CD4-positive, alpha-beta T cell (primary cell): Measurements from ENCODE around the gene TLR7. TPM values are rescaled to one million over a fixed set of nuclear protein-coding genes. Genes with fewer than 3 reads are reported as not detected.
A peak's percentile ranks its signal among the peaks of the same experiment; 100 is the strongest.

Source experiments
- ATAC-seq: fragments of 200-7000 bp; cut with Tn5 transposase; one replicate; pipeline ENCODE4 v1.10.0; 2022; ENCODE audit warnings: mild to moderate bottlenecking; ENCODE audit not compliant: poor library complexity
- CTCF ChIA-PET: fragments of 350-600 bp; sonication (Branson Sonifier 250); formaldehyde crosslinking; loops from one replicate; lab custom pipeline; 2021; ENCODE audit warnings: antibody characterized with exemption, inconsistent platforms; lab: Charles Lee
- POLR2A ChIA-PET: fragments of 350-600 bp; sonication (Branson Sonifier 250); formaldehyde crosslinking; loops from one replicate; lab custom pipeline; 2021; ENCODE audit warnings: antibody characterized with exemption, inconsistent platforms; lab: Charles Lee
- DNase-seq, 14 experiments: peaks; one replicate each; pipeline ENCODE4 v3.0.0-alpha.2; 2013 to 2020; ENCODE audit warnings: mixed read lengths in 2 of 14
- H3K27ac ChIP-seq, 2 donors: one replicate each; pipeline versions ENCODE4 v1.5.1 to v1.7.0; 2013; ENCODE audit warnings: low read length in 2 of 2, low read depth in 1 of 2, mild to moderate bottlenecking in 1 of 2
- H3K27me3 ChIP-seq, 2 experiments: 1 replicate in 1 of 2; 2 replicates in 1 of 2; pipeline versions ENCODE4 v1.6.1 to v1.7.0; 2013; ENCODE audit warnings: low read length in 2 of 2, control low read depth in 1 of 2, mild to moderate bottlenecking in 1 of 2, moderate library complexity in 1 of 2; ENCODE audit not compliant: insufficient read depth in 2 of 2, control insufficient read depth in 1 of 2
- H3K36me3 ChIP-seq: one replicate; pipeline ENCODE4 v1.6.1; 2013; ENCODE audit warnings: low read length, control low read depth; ENCODE audit not compliant: insufficient read depth
- H3K4me1 ChIP-seq: one replicate; pipeline ENCODE4 v1.6.1; 2013; ENCODE audit warnings: low read length, control low read depth; ENCODE audit not compliant: insufficient read depth
- H3K4me3 ChIP-seq: one replicate; pipeline ENCODE4 v1.5.1; 2013; ENCODE audit warnings: mild to moderate bottlenecking, low read length, moderate library complexity
- H3K9me3 ChIP-seq, 2 experiments: 1 replicate in 1 of 2; 2 replicates in 1 of 2; pipeline versions ENCODE4 v1.6.1 to v1.7.0; 2013; ENCODE audit warnings: low read length in 2 of 2, mild to moderate bottlenecking in 2 of 2, control low read depth in 1 of 2, moderate library complexity in 1 of 2; ENCODE audit not compliant: control insufficient read depth in 1 of 2, insufficient read depth in 1 of 2
- H3K27ac Mint-ChIP-seq: one replicate; pipeline ENCODE4 v1.8.0; 2020; ENCODE audit warnings: mixed read lengths
- H3K27me3 Mint-ChIP-seq: one replicate; pipeline ENCODE4 v1.8.0; 2021; ENCODE audit warnings: mixed read lengths
- H3K36me3 Mint-ChIP-seq: one replicate; pipeline ENCODE4 v1.8.0; 2021; ENCODE audit warnings: low read depth, mixed read lengths
- H3K4me1 Mint-ChIP-seq: one replicate; pipeline ENCODE4 v1.8.0; 2021; ENCODE audit warnings: low read depth, mixed read lengths
- H3K4me3 Mint-ChIP-seq: one replicate; pipeline ENCODE4 v1.8.0; 2020; ENCODE audit warnings: mild to moderate bottlenecking, mixed read lengths
- H3K9me3 Mint-ChIP-seq: one replicate; pipeline ENCODE4 v1.8.0; 2020; ENCODE audit warnings: mixed read lengths
- intact Hi-C, 2 experiments: fragments of 100-400 bp; cut with DNase I in 1 of 2; cut with micrococcal nuclease in 1 of 2; formaldehyde crosslinking; loops; one replicate each; pipeline versions ENCODE4 v1.15.1 to v1.9.0; 2023 to 2025; cut with DNase I, micrococcal nuclease
- total RNA-seq, 174 experiments: library from RNA in 2 of 174; stranded (reverse) in 2 of 174; gene quantifications; one replicate each; pipeline ENCODE4 v1.2.3 and lab custom pipeline; 2021 to 2026
- TF ChIP-seq, protein P1 (sequence below): fragments of 200-600 bp; IDR thresholded peaks from one replicate; pipeline ENCODE4 v1.8.0; 2022; ENCODE audit warnings: antibody characterized with exemption, mild to moderate bottlenecking

Gene TLR7
- total RNA-seq, 2 experiments from 2014 or later = 0.06 TPM; not detected in 1

DNA sequence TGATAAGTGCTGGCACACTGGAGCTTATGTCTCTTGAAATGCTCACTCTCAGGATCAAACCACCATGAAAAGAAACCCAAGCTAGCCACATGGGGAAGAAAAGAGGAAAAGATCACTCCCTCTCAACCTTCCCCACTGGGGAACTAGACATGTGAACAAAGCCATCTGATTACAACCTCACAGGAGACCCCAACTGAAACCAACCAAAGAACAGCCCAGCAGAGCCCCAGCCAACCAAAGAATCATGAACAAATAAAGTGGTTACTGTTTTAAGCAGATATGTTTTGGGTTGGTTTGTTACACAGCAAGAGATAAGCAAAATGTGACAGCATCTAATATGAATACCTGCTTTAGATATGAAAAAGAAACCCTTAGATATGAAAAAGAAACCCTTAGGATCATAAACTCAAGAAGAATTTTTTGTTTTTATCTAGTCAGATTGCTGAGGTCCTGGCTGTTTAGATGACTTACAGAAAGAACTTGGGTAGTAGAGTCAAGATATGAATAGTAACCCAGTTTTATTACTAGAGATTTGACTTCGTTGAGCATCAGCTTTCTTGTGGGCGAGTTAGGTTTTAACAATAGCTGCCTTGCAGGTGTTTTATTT lies 23.7 kb upstream of the TLR7 start:
- H3K36me3 ChIP-seq = no peaks in the 10 kb centered on the region
- Mint-ChIP-seq H3K4me1 (peaks cover 15% of the 10 kb centered on the region), H3K36me3 (no peaks in the 10 kb centered on the region), H3K27ac (peak overlapping the region; percentile 80), H3K4me3 (peak overlapping the region; percentile 81), H3K9me3 (no peaks in the 10 kb centered on the region), H3K27me3 (no peaks in the 10 kb centered on the region)
- no peak overlapping the region for H3K4me3 ChIP-seq
- no peak for ATAC-seq
- no peak for DNase-seq
- H3K27me3 ChIP-seq = no peaks in the 10 kb centered on the region
- CTCF ChIA-PET = interaction anchor here (1.1 kb wide), 1 partner anchor 20 kb away, joined by 3 read pairs; no protein-coding TSS in a partner anchor
- intact Hi-C loops = no loop called here
- no peaks in the 10 kb centered on the region for H3K4me1 ChIP-seq
- no peaks in the 10 kb centered on the region for H3K9me3 ChIP-seq
- TF ChIP-seq, protein P1, sequence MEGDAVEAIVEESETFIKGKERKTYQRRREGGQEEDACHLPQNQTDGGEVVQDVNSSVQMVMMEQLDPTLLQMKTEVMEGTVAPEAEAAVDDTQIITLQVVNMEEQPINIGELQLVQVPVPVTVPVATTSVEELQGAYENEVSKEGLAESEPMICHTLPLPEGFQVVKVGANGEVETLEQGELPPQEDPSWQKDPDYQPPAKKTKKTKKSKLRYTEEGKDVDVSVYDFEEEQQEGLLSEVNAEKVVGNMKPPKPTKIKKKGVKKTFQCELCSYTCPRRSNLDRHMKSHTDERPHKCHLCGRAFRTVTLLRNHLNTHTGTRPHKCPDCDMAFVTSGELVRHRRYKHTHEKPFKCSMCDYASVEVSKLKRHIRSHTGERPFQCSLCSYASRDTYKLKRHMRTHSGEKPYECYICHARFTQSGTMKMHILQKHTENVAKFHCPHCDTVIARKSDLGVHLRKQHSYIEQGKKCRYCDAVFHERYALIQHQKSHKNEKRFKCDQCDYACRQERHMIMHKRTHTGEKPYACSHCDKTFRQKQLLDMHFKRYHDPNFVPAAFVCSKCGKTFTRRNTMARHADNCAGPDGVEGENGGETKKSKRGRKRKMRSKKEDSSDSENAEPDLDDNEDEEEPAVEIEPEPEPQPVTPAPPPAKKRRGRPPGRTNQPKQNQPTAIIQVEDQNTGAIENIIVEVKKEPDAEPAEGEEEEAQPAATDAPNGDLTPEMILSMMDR = no peak
- no peak overlapping the region for H3K27ac ChIP-seq
- POLR2A ChIA-PET = no interaction called here

DNA sequence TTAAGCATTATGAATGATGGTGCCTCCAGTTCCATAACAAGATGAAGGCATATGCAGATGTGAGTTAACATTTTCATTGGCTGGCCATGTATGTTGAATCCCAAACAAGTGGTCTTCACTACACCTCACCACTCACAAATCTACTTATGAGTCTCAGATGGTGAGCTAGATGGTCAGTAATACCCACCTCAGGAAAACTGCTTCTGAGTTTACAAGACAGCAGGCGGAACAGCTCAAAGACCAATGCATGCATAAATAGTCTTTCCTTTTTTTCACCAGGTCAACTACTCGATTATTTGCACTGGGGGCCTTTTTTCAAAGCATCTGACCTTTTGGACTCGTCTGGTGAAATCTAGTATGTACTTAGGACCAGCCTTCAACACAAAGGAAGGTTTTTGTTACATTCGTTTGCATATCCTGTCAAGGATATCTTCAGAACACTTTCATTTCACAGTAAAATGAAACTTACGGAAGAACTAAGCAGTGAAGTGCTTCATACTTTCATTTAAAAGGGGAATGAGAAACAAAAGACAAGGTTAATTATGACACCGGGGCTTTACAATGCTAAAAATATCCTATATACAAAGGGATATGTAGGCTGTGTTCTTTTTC lies 23.1 kb upstream of the TLR7 start:
- Histone ChIP-seq H3K4me1 (no peaks in the 10 kb centered on the region), H3K27me3 (no peaks in the 10 kb centered on the region), H3K27ac (peak overlapping the region in 1 of 2 donors; percentile 24), H3K4me3 (peak overlapping the region; percentile 39), H3K36me3 (no peaks in the 10 kb centered on the region), H3K9me3 (no peaks in the 10 kb centered on the region)
- ChIA-PET POLR2A (no interaction called here), CTCF (interaction anchor here (1.1 kb wide), 1 partner anchor 20 kb away, joined by 3 read pairs; no protein-coding TSS in a partner anchor)
- peak overlapping the region; percentile 81 for H3K4me3 Mint-ChIP-seq
- DNase-seq = peak in 1 of 14 experiments; percentile 7
- peak overlapping the region; percentile 80 for H3K27ac Mint-ChIP-seq
- TF ChIP-seq, protein P1 = no peak
- intact Hi-C loops = no loop called here
- no peaks in the 10 kb centered on the region for H3K36me3 Mint-ChIP-seq
- H3K4me1 Mint-ChIP-seq = peaks cover 15% of the 10 kb centered on the region
- ATAC-seq = no peak
- H3K27me3 Mint-ChIP-seq = no peaks in the 10 kb centered on the region
- H3K9me3 Mint-ChIP-seq = no peaks in the 10 kb centered on the region

DNA sequence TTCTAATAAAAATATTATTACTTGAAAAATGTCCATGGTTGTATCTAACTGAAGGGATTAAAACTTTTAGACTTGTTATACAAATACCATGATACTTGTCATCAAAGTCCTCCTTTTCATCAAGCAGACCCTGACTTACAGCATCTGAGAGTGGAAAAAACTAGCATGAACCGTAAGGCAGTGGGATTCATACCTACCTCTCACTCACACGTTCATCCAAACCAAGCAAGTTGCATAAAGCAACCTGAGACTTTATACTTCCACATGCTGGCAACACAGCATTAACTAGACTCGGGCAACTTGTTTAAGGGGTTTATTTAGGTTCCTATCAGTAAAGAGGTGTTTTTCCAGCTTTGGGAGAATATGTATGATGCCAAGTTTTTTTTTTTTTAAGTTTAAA lies 22.6 kb upstream of the TLR7 start:
- DNase-seq (no peak), ATAC-seq (no peak)
- Histone ChIP-seq H3K9me3 (no peaks in the 10 kb centered on the region), H3K4me1 (no peaks in the 10 kb centered on the region), H3K27ac (no peak overlapping the region), H3K36me3 (no peaks in the 10 kb centered on the region), H3K4me3 (peak overlapping the region; percentile 39), H3K27me3 (no peaks in the 10 kb centered on the region)
- H3K4me3 Mint-ChIP-seq = peak overlapping the region; percentile 81
- H3K9me3 Mint-ChIP-seq = no peaks in the 10 kb centered on the region
- peaks cover 15% of the 10 kb centered on the region for H3K4me1 Mint-ChIP-seq
- intact Hi-C loops = no loop called here
- H3K27ac Mint-ChIP-seq = peak overlapping the region; percentile 80
- no peaks in the 10 kb centered on the region for H3K36me3 Mint-ChIP-seq
- ChIA-PET POLR2A (no interaction called here), CTCF (no interaction called here)
- no peaks in the 10 kb centered on the region for H3K27me3 Mint-ChIP-seq
- TF ChIP-seq, protein P1 = no peak
